Measurements from ENCODE around the gene KLHL3. TPM values are rescaled to one million over a fixed set of nuclear protein-coding genes. Genes with fewer than 3 reads are reported as not detected.

The KLHL3 gene
- total and polyA plus RNA-seq, 2 experiments from 2014 or later, result 4.9 to 10.8 TPM

GRCh38 chr5:137741718-137742117 lies 5.8 kb upstream of the KLHL3 start (continued):
- TF ChIP-seq REST (IDR thresholded peaks at IDR 0.05; ENCODE audit: unreplicated experiment) (no peak), CTCF (conservative IDR thresholded peaks at IDR 0.05; ENCODE audit: low read depth in 2 of 2) (no peak), ETS1 (IDR thresholded peaks at IDR 0.05) (no peak)

GRCh38 chr5:137739737-137740136 lies 3.8 kb upstream of the KLHL3 start:
- no peak for DNase-seq (ENCODE audit: low spot score)
- Histone ChIP-seq H3K79me2 (replicated peaks; ENCODE audit: insufficient read depth) (peaks cover under 1% of the 10 kb centered on the region), H3K27me3 (ENCODE audit: insufficient read depth) (no peaks in the 10 kb centered on the region), H3K36me3 (ENCODE audit: insufficient read depth) (no peaks in the 10 kb centered on the region), H2AFZ (no peak overlapping the region), H3K9me2 (ENCODE audit: insufficient read depth) (no peaks in the 10 kb centered on the region), H3K4me3 (no peak overlapping the region), H3K4me2 (no peak overlapping the region), H3K4me1 (ENCODE audit: insufficient read depth) (peaks cover 16% of the 10 kb centered on the region), H4K20me1 (replicated peaks; ENCODE audit: insufficient read depth) (no peaks in the 10 kb centered on the region), H3K27ac (ENCODE audit: low read depth) (no peak overlapping the region), H3F3A (replicated peaks; ENCODE audit: low read depth) (no peaks in the 10 kb centered on the region)
- 0 out of 3 replicates have a peak, but pooled peaks cover 4% of the 10 kb centered on the region for H3K4me1 Mint-ChIP-seq
- H3K4me3 Mint-ChIP-seq, result no peak overlapping the region
- H3K9me3 Mint-ChIP-seq, result peaks cover 6% of the 10 kb centered on the region
- TF ChIP-seq ZNF114 (CRISPR knock-in tag; IDR thresholded peaks at IDR 0.05) (no peak), EZH2 (IDR thresholded peaks at IDR 0.05; ENCODE audit: low read depth, unreplicated experiment) (no peak), ZNF462 (CRISPR knock-in tag; IDR thresholded peaks at IDR 0.05) (no peak), STAT1 (IDR thresholded peaks at IDR 0.05; ENCODE audit: unreplicated experiment) (no peak), REST (IDR thresholded peaks at IDR 0.05; ENCODE audit: unreplicated experiment) (no peak), POLR2AphosphoS5 (IDR thresholded peaks at IDR 0.05; ENCODE audit: low read depth) (no peak)
- H3K36me3 Mint-ChIP-seq (ENCODE audit: low read depth), result no peaks in the 10 kb centered on the region
- H3K27ac Mint-ChIP-seq, result no peak overlapping the region
- ATAC-seq, result no peak
- no peaks in the 10 kb centered on the region for H3K27me3 Mint-ChIP-seq (ENCODE audit: insufficient read depth, low read depth, poor library complexity)

All from GM23338 (cell line).